GM21423 (cell line): ENCODE measurements around the gene BDH1.
"Not testable (repeated sequence)": the region's sequence is repeated elsewhere in the genome, so short reads cannot be mapped to it uniquely, and the experiment has no call there.

Experiments used
- ATAC-seq: cut with Tn5 transposase; IDR thresholded peaks from one replicate; pipeline ENCODE4 v1.9.1; 2021; ENCODE audit warnings: mild to moderate bottlenecking, moderate library complexity; ENCODE audit not compliant: unreplicated experiment

The BDH1 gene

GRCh38 chr3:197522183-197522715, 33.5 kb downstream of the BDH1 start:
- no peak for ATAC-seq

- ATAC-seq = no peak
Observed at GRCh38 chr3:197521277-197522182, 34.2 kb downstream of the BDH1 start.

- ATAC-seq = no peak
Observed at GRCh38 chr3:197520311-197521276, 35.2 kb downstream of the BDH1 start.

GRCh38 chr3:197519801-197520211, 36.0 kb downstream of the BDH1 start:
- ATAC-seq = no peak

GRCh38 chr3:197518881-197519421, 36.8 kb downstream of the BDH1 start:
- no peak for ATAC-seq

- ATAC-seq = not testable (repeated sequence)
Observed at GRCh38 chr3:197517922-197518683, 37.7 kb downstream of the BDH1 start.

GRCh38 chr3:197516890-197517606, 38.7 kb downstream of the BDH1 start:
- not testable (repeated sequence) for ATAC-seq

- ATAC-seq = no peak
Observed at GRCh38 chr3:197516517-197516889, 39.3 kb downstream of the BDH1 start.

- no peak for ATAC-seq
Observed at GRCh38 chr3:197514786-197515355, 40.9 kb downstream of the BDH1 start.

GRCh38 chr3:197513953-197514785, 41.6 kb downstream of the BDH1 start:
- ATAC-seq = no peak

- no peak for ATAC-seq
Observed at GRCh38 chr3:197512691-197513571, 42.8 kb downstream of the BDH1 start.

- no peak for ATAC-seq
Observed at GRCh38 chr3:197511853-197512635, 43.7 kb downstream of the BDH1 start.

- ATAC-seq = no peak
Observed at GRCh38 chr3:197511130-197511529, 44.6 kb downstream of the BDH1 start.

GRCh38 chr3:197510642-197511018, 45.1 kb downstream of the BDH1 start:
- ATAC-seq = no peak

- no peak for ATAC-seq
Observed at GRCh38 chr3:197508924-197509775, 46.6 kb downstream of the BDH1 start.

- no peak for ATAC-seq
Observed at GRCh38 chr3:197508461-197508860, 47.3 kb downstream of the BDH1 start.
